ENCODE results near the gene SEMA3B.
A peak's percentile ranks its signal among the peaks of the same experiment; 100 is the strongest.

Gene SEMA3B

DNA sequence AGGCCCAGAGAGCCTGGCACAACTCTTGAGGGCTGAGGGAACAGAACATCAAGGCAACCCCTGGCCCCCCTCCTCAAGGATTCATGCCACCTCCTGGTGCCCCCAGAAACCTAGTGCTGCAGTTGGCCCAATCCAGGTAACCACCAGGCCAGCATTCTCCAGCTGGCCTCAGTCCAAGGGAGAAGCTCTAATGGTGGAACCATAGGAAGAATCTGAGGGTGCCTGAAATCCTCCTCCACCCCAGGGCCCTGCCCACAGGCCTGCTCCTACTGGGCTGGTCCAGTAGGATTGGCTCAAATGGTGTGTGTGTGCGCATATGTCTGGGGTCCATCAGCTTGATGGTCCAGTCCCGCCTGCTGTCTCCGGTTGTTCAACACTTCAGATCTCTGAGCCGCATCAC, 45.9 kb downstream of the SEMA3B start:
- Mint-ChIP-seq H3K9me3 (no peaks in the 10 kb centered on the region), H3K27me3 (no peaks in the 10 kb centered on the region), H3K4me1 (peaks cover 26% of the 10 kb centered on the region), H3K27ac (no peak overlapping the region), H3K36me3 (ENCODE audit: low read depth) (peaks cover 6% of the 10 kb centered on the region), H3K4me3 (no peak overlapping the region)
- ATAC-seq (no peak), DNase-seq (no peak)

DNA sequence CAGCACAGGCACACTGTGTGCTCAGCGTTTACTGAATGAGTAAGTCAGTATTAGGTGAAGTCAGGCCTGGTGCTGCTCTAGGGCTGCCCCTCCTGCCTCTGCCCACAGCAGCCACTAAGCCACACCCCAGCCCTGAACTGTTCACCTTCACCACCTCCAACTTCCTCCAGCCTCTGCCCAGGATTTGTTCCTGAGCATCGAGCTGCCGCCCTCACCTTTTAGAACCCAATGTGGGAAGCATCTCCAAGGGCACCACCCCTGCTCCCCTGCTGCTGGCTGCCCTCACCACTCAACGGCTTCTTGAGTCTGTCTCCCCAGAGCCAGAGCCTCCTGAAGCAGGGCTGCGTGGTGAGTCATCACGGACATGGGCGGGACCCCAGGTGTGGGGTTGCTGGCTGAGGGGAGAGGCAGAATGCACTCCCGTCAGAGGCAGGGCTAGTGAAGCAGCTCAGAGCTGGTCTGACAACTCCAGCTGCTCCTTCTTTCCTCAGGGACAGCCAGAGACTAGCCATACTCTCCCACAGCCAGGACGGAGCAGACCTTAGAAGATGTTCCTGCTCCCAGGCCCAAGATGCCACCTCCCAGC, 47.8 kb downstream of the SEMA3B start:
- H3K27me3 Mint-ChIP-seq = no peaks in the 10 kb centered on the region
- peak; percentile 52 for DNase-seq
- no peaks in the 10 kb centered on the region for H3K9me3 Mint-ChIP-seq
- peak; percentile 47 for ATAC-seq
- peaks cover 34% of the 10 kb centered on the region for H3K4me1 Mint-ChIP-seq
- H3K27ac Mint-ChIP-seq = peak overlapping the region; percentile 47
- H3K36me3 Mint-ChIP-seq (ENCODE audit: low read depth) = peaks cover 5% of the 10 kb centered on the region
- no peak overlapping the region for H3K4me3 Mint-ChIP-seq

DNA sequence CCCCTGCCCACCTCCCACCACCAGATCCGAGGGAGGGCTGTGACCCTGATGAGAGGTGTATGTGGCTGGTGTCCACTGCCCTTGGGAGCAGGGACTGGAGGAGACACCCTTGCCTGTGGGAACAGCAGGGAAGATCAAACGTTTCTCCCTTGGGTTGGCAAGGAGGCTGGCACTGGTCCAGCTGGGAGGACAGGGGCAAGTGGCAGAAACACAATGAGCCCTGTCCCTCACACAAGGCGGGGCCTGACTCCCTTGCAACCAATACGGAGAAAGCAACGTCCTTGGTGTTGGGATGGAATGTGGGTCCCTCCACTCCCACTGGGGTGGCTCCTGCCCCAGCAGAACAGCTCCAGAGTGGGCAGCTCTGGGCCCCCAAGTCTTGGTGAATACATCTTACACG, 48.4 kb downstream of the SEMA3B start:
- DNase-seq (no peak), ATAC-seq (no peak)
- Mint-ChIP-seq H3K27me3 (no peaks in the 10 kb centered on the region), H3K27ac (no peak overlapping the region), H3K9me3 (no peaks in the 10 kb centered on the region), H3K4me1 (peaks cover 34% of the 10 kb centered on the region), H3K4me3 (no peak overlapping the region), H3K36me3 (ENCODE audit: low read depth) (peaks cover 5% of the 10 kb centered on the region)

DNA sequence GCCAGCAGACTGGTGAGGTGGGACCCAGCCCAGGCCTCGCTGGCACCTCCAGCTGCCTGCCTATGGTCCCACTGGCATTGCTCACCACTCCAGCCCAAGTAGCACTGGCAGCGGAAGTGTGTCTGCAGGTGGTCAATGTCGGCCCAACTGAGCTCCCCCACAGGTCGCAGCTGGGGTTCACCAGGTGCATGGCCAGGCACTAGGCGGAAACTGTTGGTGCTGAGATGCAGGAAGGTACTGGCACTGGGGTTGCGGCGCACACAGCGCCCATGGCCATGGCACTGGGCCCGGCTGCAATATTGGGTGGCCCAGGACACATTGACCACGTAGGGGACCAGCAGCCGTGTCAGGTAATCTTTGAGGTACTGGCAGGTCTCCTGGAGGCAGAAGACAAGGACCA, 49.2 kb downstream of the SEMA3B start:
- H3K4me3 Mint-ChIP-seq = no peak overlapping the region
- no peaks in the 10 kb centered on the region for H3K27me3 Mint-ChIP-seq
- no peak overlapping the region for H3K27ac Mint-ChIP-seq
- ATAC-seq (no peak), DNase-seq (no peak)
- H3K4me1 Mint-ChIP-seq = peaks cover 34% of the 10 kb centered on the region
- H3K9me3 Mint-ChIP-seq = no peaks in the 10 kb centered on the region
- H3K36me3 Mint-ChIP-seq (ENCODE audit: low read depth) = peaks cover 5% of the 10 kb centered on the region

DNA sequence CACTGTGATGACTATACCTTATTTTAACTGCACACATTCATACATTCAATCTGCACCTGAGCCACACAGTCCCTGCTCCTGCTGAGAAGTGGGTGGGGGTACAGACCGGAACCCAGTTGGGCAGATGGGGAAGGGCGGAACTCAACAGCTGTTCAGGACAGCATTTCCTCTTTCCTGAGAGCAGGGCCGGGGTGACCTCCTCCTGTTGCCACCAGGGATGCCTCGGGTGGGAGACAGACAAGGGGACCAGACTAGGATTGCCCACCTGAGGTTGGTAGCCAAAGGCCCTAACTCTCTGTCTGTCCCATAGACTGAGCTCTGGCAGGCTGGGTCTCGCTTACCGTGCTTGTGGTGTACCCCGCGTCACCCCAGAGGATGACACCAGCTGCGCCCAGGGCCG, 49.7 kb downstream of the SEMA3B start:
- Mint-ChIP-seq H3K4me3 (no peak overlapping the region), H3K27me3 (no peaks in the 10 kb centered on the region), H3K9me3 (no peaks in the 10 kb centered on the region), H3K36me3 (ENCODE audit: low read depth) (peaks cover 5% of the 10 kb centered on the region), H3K27ac (no peak overlapping the region), H3K4me1 (peaks cover 34% of the 10 kb centered on the region)
- DNase-seq (no peak), ATAC-seq (no peak)

DNA sequence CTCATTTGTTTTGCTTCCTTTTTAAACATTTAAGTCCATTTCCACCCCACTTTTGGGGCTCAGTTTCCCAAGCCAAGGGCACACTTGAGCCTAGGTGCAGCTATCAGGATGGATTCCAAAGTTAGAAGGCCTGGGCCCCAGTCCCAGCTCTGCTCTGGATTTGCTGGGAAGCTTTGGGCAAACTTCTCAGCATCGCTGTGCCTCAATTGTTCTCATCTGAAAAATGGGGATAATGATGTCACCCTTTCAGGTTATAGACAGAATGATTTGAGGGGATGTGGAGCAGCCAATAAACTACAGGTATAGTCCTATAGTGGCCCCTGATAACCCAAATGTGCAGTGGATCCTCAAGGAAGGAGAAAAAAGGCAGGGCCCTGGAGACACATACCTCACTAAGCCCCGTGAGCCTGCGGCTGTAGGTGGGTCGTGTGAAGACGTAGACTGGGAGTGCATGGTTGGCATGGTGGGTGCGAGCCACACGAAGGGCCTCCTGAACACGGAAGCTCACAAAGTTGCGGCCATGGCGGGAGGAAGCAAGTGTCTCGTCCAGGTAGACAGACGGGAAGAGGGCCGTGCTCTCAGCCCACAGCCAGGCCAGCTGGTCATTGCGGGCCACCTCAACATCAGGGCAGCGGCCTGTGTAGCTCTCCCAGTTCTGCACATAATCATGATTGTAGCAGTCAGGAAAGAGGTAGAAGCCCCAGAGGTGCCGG, 50.4 kb downstream of the SEMA3B start:
- H3K27me3 Mint-ChIP-seq = no peaks in the 10 kb centered on the region
- peaks cover 34% of the 10 kb centered on the region for H3K4me1 Mint-ChIP-seq
- no peak overlapping the region for H3K4me3 Mint-ChIP-seq
- peaks cover 5% of the 10 kb centered on the region for H3K36me3 Mint-ChIP-seq (ENCODE audit: low read depth)
- H3K9me3 Mint-ChIP-seq = no peaks in the 10 kb centered on the region
- ATAC-seq = no peak
- no peak for DNase-seq
- H3K27ac Mint-ChIP-seq = no peak overlapping the region

DNA sequence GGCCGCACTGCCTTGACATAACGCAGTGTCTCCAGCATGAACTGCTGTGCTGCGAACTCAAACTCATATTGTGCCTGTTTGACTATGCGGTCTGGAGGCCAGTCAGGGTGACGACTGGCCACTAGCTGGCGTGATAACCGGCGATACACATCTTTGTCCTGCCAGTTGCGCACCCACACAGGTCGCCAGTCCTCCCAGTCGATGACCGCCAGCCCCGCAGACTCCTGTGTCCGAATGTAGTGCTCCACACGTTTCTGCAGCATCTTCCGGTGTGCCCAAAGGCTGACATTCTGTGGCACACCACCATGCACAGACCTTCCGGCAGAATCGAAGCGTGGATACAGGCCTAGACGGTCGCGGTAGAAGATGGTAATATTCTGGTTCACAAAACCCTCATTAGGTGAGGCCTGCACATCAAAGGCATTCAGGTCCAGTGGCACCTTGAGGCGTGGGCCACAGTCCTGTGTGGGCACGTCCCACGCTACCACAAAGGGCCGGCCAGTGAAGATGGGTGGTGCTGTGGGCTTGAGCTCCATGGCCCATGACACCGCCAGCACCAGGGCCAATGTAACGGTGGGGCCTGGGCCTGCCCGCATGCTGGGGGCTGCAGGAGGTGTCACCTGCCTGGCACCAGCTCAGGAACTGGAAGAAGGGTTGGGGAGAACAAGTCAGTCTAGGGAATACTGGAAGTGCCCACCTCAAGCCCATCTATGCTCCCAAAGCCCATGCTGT, 51.1 kb downstream of the SEMA3B start:
- H3K27ac Mint-ChIP-seq = no peak overlapping the region

DNA sequence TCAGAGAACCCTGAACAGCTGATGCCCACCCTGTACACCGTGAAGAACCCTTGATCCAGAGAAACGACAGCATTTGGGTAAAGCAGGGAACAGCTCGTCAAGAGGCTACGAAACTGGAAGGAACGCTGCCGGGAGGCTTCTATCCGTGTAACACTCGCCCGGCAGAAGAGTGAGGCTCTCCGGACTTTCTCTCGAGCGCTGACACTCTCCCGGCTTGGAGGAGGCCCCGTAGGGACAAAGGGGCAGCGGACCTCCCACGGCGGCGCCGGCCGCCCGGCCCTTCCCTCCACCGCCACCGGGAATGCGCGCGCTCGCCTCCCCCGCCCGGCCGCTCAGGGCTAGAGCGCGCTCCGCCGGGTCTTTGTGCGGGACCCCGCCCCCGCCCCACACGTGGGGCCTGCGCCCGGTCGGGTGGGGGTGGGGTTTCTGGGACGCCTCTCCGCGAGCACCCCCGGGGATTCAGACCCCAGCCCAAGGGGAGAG, 51.9 kb downstream of the SEMA3B start:
- Mint-ChIP-seq H3K36me3 (ENCODE audit: low read depth) (peaks cover 5% of the 10 kb centered on the region), H3K4me1 (peaks cover 32% of the 10 kb centered on the region), H3K4me3 (peak overlapping the region; percentile 87), H3K9me3 (no peaks in the 10 kb centered on the region), H3K27ac (peak overlapping the region; percentile 73), H3K27me3 (no peaks in the 10 kb centered on the region)
- ATAC-seq (peak; percentile 48), DNase-seq (peak; percentile 67)

More for the DNA sequence above, 51.1 kb downstream of the SEMA3B start:
- no peak for ATAC-seq
- no peak for DNase-seq
- Mint-ChIP-seq H3K4me3 (peak overlapping the region; percentile 87), H3K9me3 (no peaks in the 10 kb centered on the region), H3K27me3 (no peaks in the 10 kb centered on the region), H3K36me3 (ENCODE audit: low read depth) (peaks cover 5% of the 10 kb centered on the region), H3K4me1 (peaks cover 33% of the 10 kb centered on the region)

DNA sequence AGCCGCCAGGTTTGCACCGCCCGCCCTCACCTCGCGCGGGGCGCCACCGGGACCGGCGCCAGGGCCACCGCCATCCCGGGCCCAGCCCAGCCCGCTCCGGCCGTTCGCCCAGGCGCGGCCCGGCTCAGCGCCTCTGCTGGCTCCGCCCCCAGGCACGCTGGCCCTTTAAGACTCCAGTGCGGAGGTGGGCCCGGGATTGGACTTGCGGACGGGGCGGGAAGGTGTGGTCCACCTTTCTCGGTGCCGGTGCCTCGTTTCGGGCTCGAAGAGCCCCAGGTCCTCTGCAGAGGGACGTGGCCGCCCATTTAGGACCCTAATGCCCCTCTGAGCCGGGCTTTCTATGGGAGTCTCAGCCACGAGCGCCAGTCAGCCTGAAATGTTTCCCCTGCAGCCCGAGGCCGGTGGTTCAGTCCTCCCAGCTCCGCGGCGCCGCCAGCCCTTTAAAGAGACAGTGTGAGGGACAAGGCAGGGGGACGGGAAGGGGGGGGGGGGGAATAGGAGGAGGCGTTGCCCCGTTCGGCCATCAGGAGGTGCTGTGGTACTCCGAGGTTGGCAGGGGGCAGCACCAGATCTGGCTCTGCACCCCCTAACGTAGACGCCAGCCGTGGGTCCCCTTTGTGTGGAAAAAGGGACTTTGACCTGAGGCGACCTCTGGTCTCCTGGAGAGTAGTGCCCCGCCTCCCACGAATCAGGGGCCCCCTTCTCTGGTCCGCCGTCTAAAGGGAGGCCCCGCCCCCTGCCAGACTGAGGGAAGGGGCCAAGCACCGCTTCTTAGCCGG, 52.6 kb downstream of the SEMA3B start:
- H3K9me3 Mint-ChIP-seq = no peaks in the 10 kb centered on the region
- H3K27me3 Mint-ChIP-seq = no peaks in the 10 kb centered on the region
- H3K4me3 Mint-ChIP-seq = peak overlapping the region; percentile 75
- H3K36me3 Mint-ChIP-seq (ENCODE audit: low read depth) = peaks cover 2% of the 10 kb centered on the region
- H3K4me1 Mint-ChIP-seq = peaks cover 32% of the 10 kb centered on the region
- DNase-seq (peak; percentile 83), ATAC-seq (peak; percentile 73)
- peak overlapping the region; percentile 90 for H3K27ac Mint-ChIP-seq

DNA sequence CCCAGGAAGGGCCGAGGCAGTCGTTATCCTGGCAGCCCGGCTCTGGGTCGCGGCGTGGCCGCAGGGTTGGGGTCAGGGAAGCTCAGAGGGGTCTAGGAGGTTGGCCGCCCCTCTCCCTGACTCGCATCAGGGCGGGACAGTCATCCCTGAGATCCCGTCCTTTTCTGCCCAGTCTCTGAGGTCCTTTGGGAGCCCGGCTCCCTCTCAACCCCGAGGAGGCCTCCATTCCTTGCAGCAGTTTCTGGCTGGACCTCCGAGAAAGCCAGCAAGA, 53.1 kb downstream of the SEMA3B start:
- DNase-seq = no peak
- H3K4me3 Mint-ChIP-seq = peak overlapping the region; percentile 75
- no peaks in the 10 kb centered on the region for H3K27me3 Mint-ChIP-seq
- no peak for ATAC-seq
- peaks cover 2% of the 10 kb centered on the region for H3K36me3 Mint-ChIP-seq (ENCODE audit: low read depth)
- no peak overlapping the region for H3K27ac Mint-ChIP-seq
- H3K4me1 Mint-ChIP-seq = peaks cover 32% of the 10 kb centered on the region
- H3K9me3 Mint-ChIP-seq = no peaks in the 10 kb centered on the region

DNA sequence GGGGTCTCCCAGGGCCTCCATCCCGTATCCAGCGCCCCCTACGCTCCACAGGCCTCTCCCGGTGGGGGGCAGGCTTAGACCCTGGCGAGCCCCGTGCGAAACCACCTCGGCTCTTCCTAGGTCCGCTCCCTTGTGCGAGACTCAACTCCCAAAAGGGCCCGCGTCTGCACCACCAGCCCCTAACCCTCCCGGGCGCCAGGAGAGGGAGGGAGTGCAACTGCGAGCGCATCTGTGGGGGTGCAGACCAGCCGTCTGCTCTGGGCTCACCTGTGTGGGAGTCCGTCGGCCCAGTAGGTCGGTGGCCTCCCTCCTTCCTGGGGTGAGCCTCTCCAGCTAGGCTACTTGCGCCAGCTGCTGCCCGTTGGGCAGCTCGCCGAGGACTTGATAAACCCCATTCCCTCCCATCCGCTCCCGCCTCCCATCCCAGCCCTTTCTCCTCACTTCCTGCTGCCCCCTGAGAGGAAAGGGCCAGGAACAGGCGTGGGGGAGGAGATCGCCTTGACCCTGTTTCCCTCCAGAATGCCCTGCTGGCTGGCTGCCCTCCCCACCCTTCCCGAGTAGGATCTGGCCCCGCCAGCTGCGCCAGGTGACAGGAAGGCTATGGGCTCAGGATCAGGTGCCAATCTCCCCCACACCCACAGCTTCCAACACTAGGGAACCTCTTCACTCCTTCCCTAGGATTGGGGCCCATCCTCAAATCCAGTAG, 53.6 kb downstream of the SEMA3B start, which contains the start of gene HYAL2:
Gene HYAL2 (minus strand): TSS at position 360 of the 706 bp plus-strand sequence. CDS start 2,256 bp downstream, outside the sequence.
- H3K27ac Mint-ChIP-seq = peak within 1 kb of the TSS; percentile 90
- no peak for ATAC-seq
- H3K36me3 Mint-ChIP-seq (ENCODE audit: low read depth) = peaks cover 2% of the 10 kb centered on the region
- DNase-seq = peak; percentile 2
- no peaks in the 10 kb centered on the region for H3K9me3 Mint-ChIP-seq
- peaks cover 31% of the 10 kb centered on the region for H3K4me1 Mint-ChIP-seq
- H3K27me3 Mint-ChIP-seq = no peaks in the 10 kb centered on the region
- peak within 1 kb of the TSS; percentile 75 for H3K4me3 Mint-ChIP-seq

DNA sequence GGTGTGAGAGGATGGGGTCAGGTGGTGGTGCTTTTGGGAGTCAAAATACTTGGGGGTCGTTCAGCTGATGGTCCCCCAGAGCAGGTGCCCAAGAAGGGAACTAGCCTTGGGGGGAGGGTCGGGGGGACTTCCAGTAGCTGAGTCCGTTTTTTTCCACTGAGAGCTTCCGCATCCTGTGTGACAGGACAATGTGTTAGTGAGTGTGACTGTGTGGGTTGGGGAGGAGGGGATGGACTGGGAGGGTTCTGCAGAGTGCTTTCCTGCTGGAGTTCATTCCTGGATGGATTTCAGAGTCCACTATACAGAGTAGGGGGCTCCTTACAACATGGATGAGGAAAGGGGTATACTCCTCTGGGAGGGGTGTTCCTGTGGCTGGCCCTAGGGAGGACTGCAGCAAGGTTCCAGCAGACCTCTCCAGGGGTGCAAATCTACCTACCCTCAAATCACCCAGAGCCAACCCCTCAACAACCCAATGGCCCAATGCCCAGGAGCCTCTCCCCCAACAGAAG, 54.2 kb downstream of the SEMA3B start:
- DNase-seq = no peak
- no peak overlapping the region for H3K4me3 Mint-ChIP-seq
- H3K27ac Mint-ChIP-seq = no peak overlapping the region
- no peaks in the 10 kb centered on the region for H3K9me3 Mint-ChIP-seq
- no peak for ATAC-seq
- no peaks in the 10 kb centered on the region for H3K27me3 Mint-ChIP-seq
- peaks cover 2% of the 10 kb centered on the region for H3K36me3 Mint-ChIP-seq (ENCODE audit: low read depth)
- peaks cover 33% of the 10 kb centered on the region for H3K4me1 Mint-ChIP-seq

DNA sequence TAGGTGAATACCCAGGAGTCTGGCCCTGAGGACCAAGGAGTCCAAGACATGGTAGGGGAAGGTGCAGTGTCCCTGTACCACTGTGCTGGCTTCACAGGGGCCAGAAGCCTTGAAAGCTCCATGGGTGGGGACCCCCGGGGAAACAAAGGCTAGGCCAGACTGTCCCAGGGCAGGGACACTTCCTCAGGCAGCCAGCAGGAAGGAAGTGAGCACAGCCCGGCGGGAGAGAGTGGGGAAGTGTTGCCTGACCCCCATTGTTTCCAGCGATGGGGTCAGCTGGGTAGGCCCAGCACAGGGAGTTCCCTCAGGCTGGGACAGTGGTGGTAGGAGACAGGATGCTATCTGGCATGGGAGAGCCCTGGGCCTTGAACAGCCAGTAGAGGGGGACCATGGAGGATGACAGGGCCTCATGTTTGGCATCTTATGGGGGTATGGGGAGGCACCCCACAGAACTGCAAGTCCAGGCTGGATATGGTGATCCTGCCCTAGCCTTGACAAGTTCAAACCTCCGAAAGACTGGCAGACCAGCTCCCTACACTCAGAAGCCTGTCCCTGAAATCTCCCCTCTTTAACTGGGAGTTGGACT, 54.8 kb downstream of the SEMA3B start:
- Mint-ChIP-seq H3K27me3 (no peaks in the 10 kb centered on the region), H3K9me3 (no peaks in the 10 kb centered on the region), H3K36me3 (ENCODE audit: low read depth) (no peaks in the 10 kb centered on the region), H3K27ac (no peak overlapping the region), H3K4me1 (peaks cover 34% of the 10 kb centered on the region), H3K4me3 (no peak overlapping the region)
- DNase-seq (no peak), ATAC-seq (no peak)
